GM12892 (cell line): ENCODE measurements around the gene IL13RA1.

Source experiments
- POLR2AphosphoS5 ChIP-seq: IDR thresholded peaks from 2 replicates; pipeline ENCODE4 v1.6.1; 2011; ENCODE audit warnings: low read depth, low read length, control low read depth
- TAF1 ChIP-seq: IDR thresholded peaks from 2 replicates; pipeline ENCODE4 v1.6.1; 2011; ENCODE audit warnings: low read depth, mild to moderate bottlenecking, control low read depth, low read length, borderline replicate concordance

DNA sequence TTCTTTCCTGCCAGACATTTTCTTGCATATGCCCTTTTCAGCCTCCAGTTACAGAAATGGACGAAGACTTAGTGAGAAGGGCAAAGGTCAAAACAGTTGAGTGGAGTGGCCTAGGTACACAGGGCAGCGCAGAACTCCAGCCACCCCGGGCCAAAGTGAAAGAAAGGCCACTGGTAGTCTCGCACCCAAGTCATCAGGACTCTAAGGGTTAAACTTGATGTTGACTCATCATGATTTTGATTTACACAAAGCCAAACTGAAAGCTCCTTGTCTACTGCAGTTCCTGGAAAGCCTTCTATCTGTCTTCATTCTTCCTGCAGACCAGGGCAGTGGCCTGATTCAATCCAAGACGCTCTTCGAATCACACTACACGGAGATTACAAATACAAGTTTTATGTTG lies 2.6 kb upstream of the IL13RA1 start:
- TF ChIP-seq TAF1 = no peak
- no peak for TF ChIP-seq POLR2AphosphoS5
